ENCODE measurements around the gene LLGL1.

The LLGL1 gene

DNA sequence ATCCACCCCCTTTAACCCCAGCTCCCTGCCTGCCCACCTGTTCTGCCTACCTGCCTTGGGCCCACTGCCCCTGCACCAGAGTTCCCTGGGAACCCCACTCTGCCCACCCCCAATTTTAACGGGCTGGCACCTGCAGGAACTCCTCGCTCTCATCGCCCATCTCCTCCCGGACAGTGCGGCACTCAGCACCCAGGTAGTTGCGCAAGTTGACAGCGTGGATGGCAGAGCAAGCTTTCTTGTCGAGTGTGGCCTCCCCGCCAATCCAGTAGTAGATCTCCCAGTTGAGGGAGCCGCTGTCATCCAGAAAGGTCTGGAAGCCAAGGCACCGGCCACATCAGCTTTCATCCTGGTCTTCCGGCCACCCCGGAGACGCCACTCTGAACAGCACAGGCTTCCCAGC, 25.3 kb downstream of the LLGL1 start:
- no peak for TF ChIP-seq ZFP30 (CRISPR knock-in tag; IDR thresholded peaks at IDR 0.05)
- TF ChIP-seq RARB (CRISPR knock-in tag; IDR thresholded peaks at IDR 0.05), result no peak
- TF ChIP-seq, protein P1, sequence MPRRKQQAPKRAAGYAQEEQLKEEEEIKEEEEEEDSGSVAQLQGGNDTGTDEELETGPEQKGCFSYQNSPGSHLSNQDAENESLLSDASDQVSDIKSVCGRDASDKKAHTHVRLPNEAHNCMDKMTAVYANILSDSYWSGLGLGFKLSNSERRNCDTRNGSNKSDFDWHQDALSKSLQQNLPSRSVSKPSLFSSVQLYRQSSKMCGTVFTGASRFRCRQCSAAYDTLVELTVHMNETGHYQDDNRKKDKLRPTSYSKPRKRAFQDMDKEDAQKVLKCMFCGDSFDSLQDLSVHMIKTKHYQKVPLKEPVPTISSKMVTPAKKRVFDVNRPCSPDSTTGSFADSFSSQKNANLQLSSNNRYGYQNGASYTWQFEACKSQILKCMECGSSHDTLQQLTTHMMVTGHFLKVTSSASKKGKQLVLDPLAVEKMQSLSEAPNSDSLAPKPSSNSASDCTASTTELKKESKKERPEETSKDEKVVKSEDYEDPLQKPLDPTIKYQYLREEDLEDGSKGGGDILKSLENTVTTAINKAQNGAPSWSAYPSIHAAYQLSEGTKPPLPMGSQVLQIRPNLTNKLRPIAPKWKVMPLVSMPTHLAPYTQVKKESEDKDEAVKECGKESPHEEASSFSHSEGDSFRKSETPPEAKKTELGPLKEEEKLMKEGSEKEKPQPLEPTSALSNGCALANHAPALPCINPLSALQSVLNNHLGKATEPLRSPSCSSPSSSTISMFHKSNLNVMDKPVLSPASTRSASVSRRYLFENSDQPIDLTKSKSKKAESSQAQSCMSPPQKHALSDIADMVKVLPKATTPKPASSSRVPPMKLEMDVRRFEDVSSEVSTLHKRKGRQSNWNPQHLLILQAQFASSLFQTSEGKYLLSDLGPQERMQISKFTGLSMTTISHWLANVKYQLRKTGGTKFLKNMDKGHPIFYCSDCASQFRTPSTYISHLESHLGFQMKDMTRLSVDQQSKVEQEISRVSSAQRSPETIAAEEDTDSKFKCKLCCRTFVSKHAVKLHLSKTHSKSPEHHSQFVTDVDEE (CRISPR knock-in tag; IDR thresholded peaks at IDR 0.05), result no peak
- TF ChIP-seq SNAI2 (CRISPR knock-in tag; IDR thresholded peaks at IDR 0.05), result no peak
- no peak for TF ChIP-seq GLIS3 (CRISPR knock-in tag; IDR thresholded peaks at IDR 0.05)
- no peak for TF ChIP-seq TOX (CRISPR knock-in tag; IDR thresholded peaks at IDR 0.05; ENCODE audit: borderline replicate concordance)
- TF ChIP-seq OSR1 (CRISPR knock-in tag; IDR thresholded peaks at IDR 0.05), result no peak
- no peak for TF ChIP-seq BACH2 (CRISPR knock-in tag; IDR thresholded peaks at IDR 0.05; ENCODE audit: borderline replicate concordance)
- TF ChIP-seq ZC3H10 (CRISPR knock-in tag; IDR thresholded peaks at IDR 0.05), result no peak
- TF ChIP-seq ZNF565 (CRISPR knock-in tag; conservative IDR thresholded peaks at IDR 0.05; ENCODE audit: low read depth), result no peak
- no peak for TF ChIP-seq PATZ1 (CRISPR knock-in tag; IDR thresholded peaks at IDR 0.05; ENCODE audit: borderline replicate concordance)
- TF ChIP-seq ZNF8 (CRISPR knock-in tag; IDR thresholded peaks at IDR 0.05), result no peak
- TF ChIP-seq ARNTL (CRISPR knock-in tag; IDR thresholded peaks at IDR 0.05; ENCODE audit: borderline replicate concordance, low read depth), result no peak
- TF ChIP-seq ZFP3 (CRISPR knock-in tag; IDR thresholded peaks at IDR 0.05), result no peak
- no peak for ATAC-seq

DNA sequence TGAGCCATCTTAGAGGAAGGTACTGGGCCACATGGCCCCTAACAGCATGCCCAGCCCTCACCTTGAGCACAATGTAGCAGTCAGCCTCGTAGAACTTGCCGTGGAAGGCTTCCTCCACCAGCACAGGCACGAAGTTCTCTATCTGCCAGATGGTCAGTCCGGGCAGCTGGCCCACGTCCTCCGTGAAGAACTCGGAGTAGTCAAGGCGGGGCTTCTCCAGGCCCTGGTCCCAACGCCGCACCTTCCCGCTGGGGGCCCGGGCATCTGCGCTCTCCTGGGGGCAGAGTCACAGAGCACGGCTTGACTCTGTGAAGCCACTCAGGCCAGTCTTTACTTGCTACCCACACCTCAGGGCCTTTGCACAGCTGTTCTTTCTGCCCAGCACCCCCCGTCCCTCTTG, 25.8 kb downstream of the LLGL1 start:
- ATAC-seq, result no peak
- TF ChIP-seq, protein P2, sequence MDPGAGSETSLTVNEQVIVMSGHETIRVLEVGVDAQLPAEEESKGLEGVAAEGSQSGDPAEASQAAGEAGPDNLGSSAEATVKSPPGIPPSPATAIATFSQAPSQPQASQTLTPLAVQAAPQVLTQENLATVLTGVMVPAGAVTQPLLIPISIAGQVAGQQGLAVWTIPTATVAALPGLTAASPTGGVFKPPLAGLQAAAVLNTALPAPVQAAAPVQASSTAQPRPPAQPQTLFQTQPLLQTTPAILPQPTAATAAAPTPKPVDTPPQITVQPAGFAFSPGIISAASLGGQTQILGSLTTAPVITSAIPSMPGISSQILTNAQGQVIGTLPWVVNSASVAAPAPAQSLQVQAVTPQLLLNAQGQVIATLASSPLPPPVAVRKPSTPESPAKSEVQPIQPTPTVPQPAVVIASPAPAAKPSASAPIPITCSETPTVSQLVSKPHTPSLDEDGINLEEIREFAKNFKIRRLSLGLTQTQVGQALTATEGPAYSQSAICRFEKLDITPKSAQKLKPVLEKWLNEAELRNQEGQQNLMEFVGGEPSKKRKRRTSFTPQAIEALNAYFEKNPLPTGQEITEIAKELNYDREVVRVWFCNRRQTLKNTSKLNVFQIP (CRISPR knock-in tag; IDR thresholded peaks at IDR 0.05; ENCODE audit: borderline replicate concordance, low read depth), result no peak
- no peak for TF ChIP-seq GLIS3 (CRISPR knock-in tag; IDR thresholded peaks at IDR 0.05)
- no peak for TF ChIP-seq PATZ1 (CRISPR knock-in tag; IDR thresholded peaks at IDR 0.05; ENCODE audit: borderline replicate concordance)
- TF ChIP-seq CSDC2 (CRISPR knock-in tag; IDR thresholded peaks at IDR 0.05), result no peak
- TF ChIP-seq ZFP3 (CRISPR knock-in tag; IDR thresholded peaks at IDR 0.05), result no peak
- TF ChIP-seq, protein P1 (CRISPR knock-in tag; IDR thresholded peaks at IDR 0.05), result no peak
- TF ChIP-seq OSR1 (CRISPR knock-in tag; IDR thresholded peaks at IDR 0.05), result no peak
- TF ChIP-seq RARB (CRISPR knock-in tag; IDR thresholded peaks at IDR 0.05), result no peak
- no peak for TF ChIP-seq ESRRG (CRISPR knock-in tag; IDR thresholded peaks at IDR 0.05)
- no peak for TF ChIP-seq CSRNP3 (CRISPR knock-in tag; IDR thresholded peaks at IDR 0.05)
- no peak for TF ChIP-seq BACH2 (CRISPR knock-in tag; IDR thresholded peaks at IDR 0.05; ENCODE audit: borderline replicate concordance)
- TF ChIP-seq PPARA (CRISPR knock-in tag; IDR thresholded peaks at IDR 0.05; ENCODE audit: borderline replicate concordance), result no peak
- no peak for TF ChIP-seq SNAI2 (CRISPR knock-in tag; IDR thresholded peaks at IDR 0.05)
- TF ChIP-seq TOX (CRISPR knock-in tag; IDR thresholded peaks at IDR 0.05; ENCODE audit: borderline replicate concordance), result no peak
